Stimulated activated CD8-positive, alpha-beta memory T cell treated with anti-CD3 and anti-CD28 coated beads, Interleukin-4, amount 100 ng/mL, for 48 hours (primary cell): ENCODE measurements around the gene GLG1.
"Not testable (repeated sequence)": the region's sequence is repeated elsewhere in the genome, so short reads cannot be mapped to it uniquely, and the experiment has no call there.

Source experiments
- DNase-seq: peaks from one replicate; pipeline ENCODE4 v3.0.0-alpha.2; 2020

The GLG1 gene

GRCh38 chr16:74469946-74470478 is 136.9 kb downstream of the GLG1 start:
- no peak for DNase-seq

GRCh38 chr16:74468807-74469525 is 137.9 kb downstream of the GLG1 start:
- DNase-seq, result no peak

GRCh38 chr16:74466872-74467271 is 140.0 kb downstream of the GLG1 start:
- no peak for DNase-seq

- DNase-seq, result no peak
These were observed 140.8 kb downstream of the GLG1 start for GRCh38 chr16:74465851-74466685.

GRCh38 chr16:74465281-74465680 is 141.6 kb downstream of the GLG1 start:
- no peak for DNase-seq

- DNase-seq, result no peak
These were observed 143.0 kb downstream of the GLG1 start for GRCh38 chr16:74463888-74464287.

- DNase-seq, result no peak
These were observed 144.6 kb downstream of the GLG1 start for GRCh38 chr16:74462361-74462760.

GRCh38 chr16:74461826-74462225 is 145.1 kb downstream of the GLG1 start:
- no peak for DNase-seq

GRCh38 chr16:74460542-74460941 is 146.4 kb downstream of the GLG1 start:
- no peak for DNase-seq

GRCh38 chr16:74456290-74456625 is 150.7 kb downstream of the GLG1 start:
- no peak for DNase-seq

GRCh38 chr16:74455619-74456289 is 151.2 kb downstream of the GLG1 start:
- DNase-seq, result no peak

GRCh38 chr16:74455213-74455612 is 151.7 kb downstream of the GLG1 start:
- no peak for DNase-seq

GRCh38 chr16:74451951-74452758 is 154.8 kb downstream of the GLG1 start:
- no peak for DNase-seq

- no peak for DNase-seq
These were observed 155.8 kb downstream of the GLG1 start for GRCh38 chr16:74450967-74451760.

- no peak for DNase-seq
These were observed 156.7 kb downstream of the GLG1 start for GRCh38 chr16:74450236-74450635.

GRCh38 chr16:74449470-74449869 is 157.4 kb downstream of the GLG1 start:
- no peak for DNase-seq

- DNase-seq, result no peak
These were observed 157.9 kb downstream of the GLG1 start for GRCh38 chr16:74448990-74449389.

GRCh38 chr16:74447578-74447977 is 159.3 kb downstream of the GLG1 start:
- no peak for DNase-seq

GRCh38 chr16:74446866-74447265 is 160.0 kb downstream of the GLG1 start:
- no peak for DNase-seq

GRCh38 chr16:74443624-74444346 is 163.1 kb downstream of the GLG1 start:
- not testable (repeated sequence) for DNase-seq

- no peak for DNase-seq
These were observed 167.2 kb downstream of the GLG1 start for GRCh38 chr16:74439685-74440084.
